Pulmonary artery endothelial cell (primary cell): ENCODE data around the gene GNAI1. TPM values are rescaled to one million over a fixed set of nuclear protein-coding genes. Genes with fewer than 3 reads are reported as not detected.

ENCODE experiments used
- DNase-seq: peaks from one replicate; pipeline ENCODE4 v3.0.0-alpha.2; 2011; ENCODE audit warnings: low read depth, low spot score
- total RNA-seq: library from RNA; depleted of rRNA; stranded (reverse); fragments of >200 nt; gene quantifications from 2 replicates; pipeline ENCODE4 v1.2.3, GENCODE V29; 2014

Gene GNAI1
- total RNA-seq, 1 donor from 2014 or later: 4.2 TPM

- no peak for DNase-seq
Observed at GRCh38 chr7:80249184-80249583, 114.6 kb downstream of the GNAI1 start.

GRCh38 chr7:80249619-80250295 lies 115.1 kb downstream of the GNAI1 start:
- DNase-seq: no peak

GRCh38 chr7:80253237-80253636 lies 118.6 kb downstream of the GNAI1 start:
- no peak for DNase-seq

GRCh38 chr7:80253653-80254052 lies 119.0 kb downstream of the GNAI1 start:
- no peak for DNase-seq

GRCh38 chr7:80255656-80256055 lies 121.0 kb downstream of the GNAI1 start:
- no peak for DNase-seq

- no peak for DNase-seq
Observed at GRCh38 chr7:80257756-80258155, 123.1 kb downstream of the GNAI1 start.

- DNase-seq: no peak
Observed at GRCh38 chr7:80260606-80261005, 126.0 kb downstream of the GNAI1 start.

- no peak for DNase-seq
Observed at GRCh38 chr7:80263333-80263732, 128.7 kb downstream of the GNAI1 start.

GRCh38 chr7:80263821-80264220 lies 129.2 kb downstream of the GNAI1 start:
- no peak for DNase-seq

GRCh38 chr7:80264769-80265495 lies 130.3 kb downstream of the GNAI1 start:
- no peak for DNase-seq

- no peak for DNase-seq
Observed at GRCh38 chr7:80272560-80273239, 138.1 kb downstream of the GNAI1 start.

GRCh38 chr7:80273327-80273726 lies 138.7 kb downstream of the GNAI1 start:
- no peak for DNase-seq

GRCh38 chr7:80275192-80275605 lies 140.6 kb downstream of the GNAI1 start:
- DNase-seq: no peak
